Skeletal muscle satellite cell (primary cell): Measurements from ENCODE around the gene EPS15.
A peak's percentile ranks its signal among the peaks of the same experiment; 100 is the strongest.
"Not testable (repeated sequence)": the region's sequence is repeated elsewhere in the genome, so short reads cannot be mapped to it uniquely, and the experiment has no call there.

Source experiments
- H3K27me3 ChIP-seq: 2 replicates; pipeline ENCODE4 v1.7.0; 2013; ENCODE audit warnings: low read length; ENCODE audit not compliant: control insufficient read depth, insufficient read depth
- H3K36me3 ChIP-seq: 2 replicates; pipeline ENCODE4 v1.7.0; 2013; ENCODE audit warnings: mild to moderate bottlenecking, control low read depth, low read length; ENCODE audit not compliant: insufficient read depth
- H3K4me1 ChIP-seq: 2 replicates; pipeline ENCODE4 v1.7.0; 2013; ENCODE audit warnings: low read length; ENCODE audit not compliant: control insufficient read depth, insufficient read depth
- H3K4me2 ChIP-seq: 2 replicates; pipeline ENCODE4 v1.7.0; 2013; ENCODE audit warnings: mild to moderate bottlenecking, low read length
- H3K4me3 ChIP-seq: 2 replicates; pipeline ENCODE4 v1.7.0; 2013; ENCODE audit warnings: low read length
- H3K9ac ChIP-seq: 2 replicates; pipeline ENCODE4 v1.7.0; 2013; ENCODE audit warnings: mild to moderate bottlenecking, low read depth, low read length, moderate library complexity
- H3K9me3 ChIP-seq: replicated peaks from 2 replicates; pipeline ENCODE4 v1.7.0; 2013; ENCODE audit warnings: mild to moderate bottlenecking, control low read depth, low read length

EPS15 gene

GRCh38 chr1:51512606-51513005 lies 6.5 kb downstream of the EPS15 start:
- Histone ChIP-seq H3K4me1 (peaks cover 37% of the 10 kb centered on the region), H3K27me3 (no peaks in the 10 kb centered on the region), H3K9me3 (no peaks in the 10 kb centered on the region), H3K4me3 (no peak overlapping the region), H3K4me2 (no peak overlapping the region), H3K36me3 (no peaks in the 10 kb centered on the region), H3K9ac (no peak overlapping the region)

GRCh38 chr1:51512120-51512519 lies 6.9 kb downstream of the EPS15 start:
- peaks cover 32% of the 10 kb centered on the region for H3K4me1 ChIP-seq
- no peak overlapping the region for H3K4me2 ChIP-seq
- H3K27me3 ChIP-seq: no peaks in the 10 kb centered on the region
- H3K4me3 ChIP-seq: no peak overlapping the region
- H3K9ac ChIP-seq: no peak overlapping the region
- H3K36me3 ChIP-seq: no peaks in the 10 kb centered on the region
- no peaks in the 10 kb centered on the region for H3K9me3 ChIP-seq

- Histone ChIP-seq H3K9me3 (no peaks in the 10 kb centered on the region), H3K9ac (no peak overlapping the region), H3K4me2 (no peak overlapping the region), H3K27me3 (no peaks in the 10 kb centered on the region), H3K4me3 (no peak overlapping the region), H3K4me1 (peaks cover 21% of the 10 kb centered on the region), H3K36me3 (no peaks in the 10 kb centered on the region)
These were observed 9.3 kb downstream of the EPS15 start for GRCh38 chr1:51509773-51510172.

GRCh38 chr1:51506537-51506936 lies 12.5 kb downstream of the EPS15 start:
- no peaks in the 10 kb centered on the region for H3K27me3 ChIP-seq
- H3K4me1 ChIP-seq: peaks cover 10% of the 10 kb centered on the region
- H3K4me3 ChIP-seq: peak overlapping the region; percentile 23
- no peaks in the 10 kb centered on the region for H3K36me3 ChIP-seq
- peak overlapping the region; percentile 14 for H3K9ac ChIP-seq
- H3K4me2 ChIP-seq: peak overlapping the region; percentile 74
- H3K9me3 ChIP-seq: no peaks in the 10 kb centered on the region

GRCh38 chr1:51504806-51505525 lies 14.1 kb downstream of the EPS15 start:
- H3K4me1 ChIP-seq: peaks cover 10% of the 10 kb centered on the region
- no peak overlapping the region for H3K9ac ChIP-seq
- H3K36me3 ChIP-seq: no peaks in the 10 kb centered on the region
- H3K4me2 ChIP-seq: no peak overlapping the region
- no peaks in the 10 kb centered on the region for H3K27me3 ChIP-seq
- H3K4me3 ChIP-seq: no peak overlapping the region
- H3K9me3 ChIP-seq: no peaks in the 10 kb centered on the region

- H3K4me1 ChIP-seq, H3K9ac ChIP-seq, H3K9me3 ChIP-seq, H3K4me2 ChIP-seq, H3K36me3 ChIP-seq, H3K27me3 ChIP-seq, H3K4me3 ChIP-seq: not testable (repeated sequence)
These were observed 17.8 kb downstream of the EPS15 start for GRCh38 chr1:51501218-51501630.

- H3K36me3 ChIP-seq: peaks cover 4% of the 10 kb centered on the region
- H3K9ac ChIP-seq: no peak overlapping the region
- no peaks in the 10 kb centered on the region for H3K27me3 ChIP-seq
- no peaks in the 10 kb centered on the region for H3K9me3 ChIP-seq
- no peaks in the 10 kb centered on the region for H3K4me1 ChIP-seq
- no peak overlapping the region for H3K4me2 ChIP-seq
- no peak overlapping the region for H3K4me3 ChIP-seq
These were observed 19.4 kb downstream of the EPS15 start for GRCh38 chr1:51499694-51500093.

GRCh38 chr1:51498924-51499323 lies 20.1 kb downstream of the EPS15 start:
- Histone ChIP-seq H3K36me3 (peaks cover 4% of the 10 kb centered on the region), H3K4me3 (no peak overlapping the region), H3K27me3 (no peaks in the 10 kb centered on the region), H3K4me1 (no peaks in the 10 kb centered on the region), H3K4me2 (no peak overlapping the region), H3K9me3 (no peaks in the 10 kb centered on the region), H3K9ac (no peak overlapping the region)

GRCh38 chr1:51497340-51497739 lies 21.7 kb downstream of the EPS15 start:
- H3K9me3 ChIP-seq: no peaks in the 10 kb centered on the region
- peaks cover 4% of the 10 kb centered on the region for H3K36me3 ChIP-seq
- no peak overlapping the region for H3K4me3 ChIP-seq
- H3K27me3 ChIP-seq: no peaks in the 10 kb centered on the region
- no peaks in the 10 kb centered on the region for H3K4me1 ChIP-seq
- H3K9ac ChIP-seq: no peak overlapping the region
- H3K4me2 ChIP-seq: no peak overlapping the region

GRCh38 chr1:51494138-51494830 lies 24.8 kb downstream of the EPS15 start:
- no peak overlapping the region for H3K4me2 ChIP-seq
- H3K9me3 ChIP-seq: no peaks in the 10 kb centered on the region
- H3K9ac ChIP-seq: no peak overlapping the region
- H3K36me3 ChIP-seq: peaks cover 4% of the 10 kb centered on the region
- no peaks in the 10 kb centered on the region for H3K4me1 ChIP-seq
- no peaks in the 10 kb centered on the region for H3K27me3 ChIP-seq
- no peak overlapping the region for H3K4me3 ChIP-seq

GRCh38 chr1:51491166-51491981 lies 27.7 kb downstream of the EPS15 start:
- H3K9me3 ChIP-seq: no peaks in the 10 kb centered on the region
- H3K4me1 ChIP-seq: no peaks in the 10 kb centered on the region
- H3K9ac ChIP-seq: no peak overlapping the region
- no peak overlapping the region for H3K4me3 ChIP-seq
- no peaks in the 10 kb centered on the region for H3K27me3 ChIP-seq
- no peaks in the 10 kb centered on the region for H3K36me3 ChIP-seq
- no peak overlapping the region for H3K4me2 ChIP-seq
